GM12864 (cell line): ENCODE results near the gene COQ8A.

Experiments used
- DNase-seq: peaks from one replicate; pipeline ENCODE4 v3.0.0-alpha.2; 2011; ENCODE audit warnings: low read depth
- H3K4me3 ChIP-seq: 2 replicates; pipeline ENCODE4 v1.5.1; 2011; ENCODE audit warnings: mild to moderate bottlenecking, low read depth, low read length, control low read depth
- TF ChIP-seq, protein P1 (sequence below): IDR thresholded peaks from 2 replicates; pipeline ENCODE4 v1.5.1; 2011; ENCODE audit warnings: low read depth, mild to moderate bottlenecking, moderate library complexity, low read length, control low read depth, inconsistent platforms; ENCODE audit errors: missing control alignments

The COQ8A gene

DNA sequence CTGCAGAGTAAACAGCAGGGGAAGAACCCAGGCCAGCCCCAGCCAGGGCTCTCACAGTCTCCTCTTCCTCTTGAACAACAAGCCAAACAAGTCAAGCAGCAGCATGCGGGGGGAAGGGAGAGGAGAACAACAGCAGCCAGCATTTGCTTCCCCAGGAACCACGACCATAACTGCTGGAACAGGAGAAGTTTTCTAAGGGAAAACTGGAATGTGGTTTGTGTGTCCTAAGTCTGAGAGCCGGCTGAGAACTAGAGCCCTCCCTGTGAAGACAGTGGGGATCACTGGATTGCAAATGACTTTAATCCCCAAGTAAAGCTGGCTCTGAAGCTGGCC lies 48.2 kb downstream of the COQ8A start:
- no peak for DNase-seq
- H3K4me3 ChIP-seq: no peak overlapping the region

DNA sequence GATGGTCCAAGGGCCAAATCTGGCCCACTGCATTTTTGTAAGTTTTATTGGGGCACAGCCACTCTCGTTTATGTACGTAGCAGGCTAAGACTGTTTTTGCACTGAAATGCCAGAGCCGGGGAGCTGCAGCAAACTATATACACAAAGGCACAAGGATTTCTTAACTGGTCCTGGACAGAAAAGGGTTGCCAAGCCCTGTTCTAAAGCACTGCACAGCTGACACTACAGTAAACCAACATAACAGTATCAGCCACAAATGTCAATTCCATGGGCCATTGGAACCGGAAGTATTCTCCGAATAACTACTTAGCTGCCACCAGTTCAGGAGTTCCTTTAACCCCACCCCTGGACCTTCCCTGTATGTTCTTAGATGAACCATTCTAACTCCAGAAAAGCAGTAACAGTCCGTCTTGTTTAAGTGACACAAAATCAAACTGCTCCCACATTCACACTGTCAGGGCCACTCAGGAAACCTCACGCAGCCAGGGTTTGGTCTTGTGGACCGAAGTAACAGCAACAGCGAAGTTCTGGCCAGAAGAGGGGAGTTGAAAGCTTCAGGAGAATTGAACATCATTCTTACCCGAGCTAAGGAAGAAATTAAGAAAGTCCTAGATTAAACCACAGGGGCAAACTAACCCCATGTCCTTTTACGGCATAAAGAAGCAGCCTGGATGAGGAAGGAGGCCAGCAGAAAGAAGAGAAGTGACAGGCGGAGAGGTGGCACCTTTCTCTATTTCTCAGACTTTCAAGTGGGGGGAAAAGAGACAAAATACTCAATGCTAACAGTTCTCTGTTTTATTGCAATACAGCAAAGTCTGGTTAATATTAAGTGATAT lies 49.2 kb downstream of the COQ8A start:
- TF ChIP-seq, protein P1, sequence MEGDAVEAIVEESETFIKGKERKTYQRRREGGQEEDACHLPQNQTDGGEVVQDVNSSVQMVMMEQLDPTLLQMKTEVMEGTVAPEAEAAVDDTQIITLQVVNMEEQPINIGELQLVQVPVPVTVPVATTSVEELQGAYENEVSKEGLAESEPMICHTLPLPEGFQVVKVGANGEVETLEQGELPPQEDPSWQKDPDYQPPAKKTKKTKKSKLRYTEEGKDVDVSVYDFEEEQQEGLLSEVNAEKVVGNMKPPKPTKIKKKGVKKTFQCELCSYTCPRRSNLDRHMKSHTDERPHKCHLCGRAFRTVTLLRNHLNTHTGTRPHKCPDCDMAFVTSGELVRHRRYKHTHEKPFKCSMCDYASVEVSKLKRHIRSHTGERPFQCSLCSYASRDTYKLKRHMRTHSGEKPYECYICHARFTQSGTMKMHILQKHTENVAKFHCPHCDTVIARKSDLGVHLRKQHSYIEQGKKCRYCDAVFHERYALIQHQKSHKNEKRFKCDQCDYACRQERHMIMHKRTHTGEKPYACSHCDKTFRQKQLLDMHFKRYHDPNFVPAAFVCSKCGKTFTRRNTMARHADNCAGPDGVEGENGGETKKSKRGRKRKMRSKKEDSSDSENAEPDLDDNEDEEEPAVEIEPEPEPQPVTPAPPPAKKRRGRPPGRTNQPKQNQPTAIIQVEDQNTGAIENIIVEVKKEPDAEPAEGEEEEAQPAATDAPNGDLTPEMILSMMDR: no peak
- DNase-seq: no peak
- no peak overlapping the region for H3K4me3 ChIP-seq

More for the DNA sequence above, 48.2 kb downstream of the COQ8A start:
- TF ChIP-seq, protein P1: no peak

DNA sequence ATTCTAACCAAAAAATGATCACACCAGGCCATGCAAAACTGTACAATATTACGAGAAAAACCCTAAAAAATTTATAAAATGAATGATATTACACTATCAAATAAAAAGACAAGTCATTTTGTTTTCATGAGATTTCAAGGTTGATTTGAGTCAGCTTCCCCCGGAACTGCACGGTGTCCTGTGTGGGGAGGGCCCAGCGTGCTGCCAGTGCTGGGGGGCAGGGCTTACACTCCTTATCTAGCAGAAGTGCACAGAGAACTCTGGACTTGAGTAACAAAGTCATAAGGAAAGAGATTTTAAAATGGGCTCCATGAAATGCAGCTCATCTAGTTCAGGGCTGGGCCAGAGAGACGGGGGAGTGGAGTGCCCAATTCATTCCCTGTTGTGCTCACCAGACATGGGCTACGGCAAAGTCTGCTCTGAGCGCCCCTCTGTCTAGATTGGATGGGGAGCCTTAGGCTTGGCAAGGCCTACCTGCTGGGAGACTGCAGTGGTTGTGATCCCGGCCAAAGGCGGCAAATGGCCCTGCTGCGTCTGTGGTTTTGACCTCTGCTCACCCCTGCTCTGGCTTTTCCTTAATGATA lies 50.1 kb downstream of the COQ8A start:
- no peak for DNase-seq
- TF ChIP-seq, protein P1: no peak
- no peak overlapping the region for H3K4me3 ChIP-seq

DNA sequence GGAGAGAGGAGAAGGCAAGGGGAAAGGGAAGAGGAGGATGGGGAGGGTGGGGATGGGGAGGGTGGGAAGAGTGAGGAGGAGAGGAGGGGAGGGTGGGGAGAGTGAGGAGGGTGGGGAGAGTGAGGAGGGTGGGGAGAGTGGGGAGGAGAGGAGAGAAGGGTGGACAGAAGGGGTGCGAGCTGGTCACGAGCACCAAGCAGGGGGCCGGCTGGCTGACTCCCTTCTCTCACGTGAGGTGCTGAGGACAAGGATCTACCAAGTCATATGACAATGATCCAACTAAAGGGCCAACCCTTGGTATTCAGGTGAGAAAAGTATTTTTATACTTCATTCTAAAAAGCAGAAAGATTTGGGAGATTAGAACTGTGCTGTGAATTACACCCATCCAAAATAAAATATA lies 51.8 kb downstream of the COQ8A start:
- no peak for DNase-seq
- H3K4me3 ChIP-seq: no peak overlapping the region
- TF ChIP-seq, protein P1: no peak

DNA sequence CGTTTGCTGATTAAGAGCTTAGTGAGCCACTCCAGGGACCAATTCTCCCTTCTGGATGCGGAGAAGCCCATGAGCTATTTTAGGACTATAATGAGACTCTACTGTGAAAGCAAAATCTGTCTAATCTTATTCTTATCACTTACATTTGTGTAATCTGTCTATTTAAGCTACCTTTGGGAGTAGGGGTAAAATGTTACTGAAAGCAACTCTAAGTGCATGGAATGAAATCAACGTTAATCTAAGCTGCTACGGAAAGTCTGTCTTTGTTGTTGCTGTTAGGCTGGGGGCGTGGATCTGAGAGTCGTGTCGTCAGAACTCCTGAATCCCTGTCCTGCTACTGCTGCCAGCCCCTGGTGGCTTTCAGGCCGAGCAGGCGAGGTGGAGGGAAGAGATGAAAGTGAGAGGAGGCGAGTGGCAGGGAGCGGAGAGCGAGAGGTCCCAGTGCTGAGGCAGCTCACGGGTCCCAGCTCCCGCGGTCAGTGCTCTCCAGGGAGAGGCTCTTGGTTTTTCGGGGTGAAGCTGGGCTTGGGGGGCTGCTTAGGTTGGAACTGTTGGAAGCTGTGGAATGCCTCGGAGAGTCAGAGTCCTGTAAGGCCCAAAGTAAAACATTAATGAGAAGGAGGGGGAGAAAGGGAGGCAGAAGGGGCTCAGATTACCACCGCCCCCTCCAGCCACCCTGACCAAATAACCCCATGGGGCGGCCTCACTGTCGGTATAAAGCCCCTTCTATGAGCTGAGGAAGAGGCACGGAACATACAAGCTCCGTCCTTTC lies 53.9 kb downstream of the COQ8A start:
- TF ChIP-seq, protein P1: no peak
- no peak for DNase-seq
- H3K4me3 ChIP-seq: no peak overlapping the region

DNA sequence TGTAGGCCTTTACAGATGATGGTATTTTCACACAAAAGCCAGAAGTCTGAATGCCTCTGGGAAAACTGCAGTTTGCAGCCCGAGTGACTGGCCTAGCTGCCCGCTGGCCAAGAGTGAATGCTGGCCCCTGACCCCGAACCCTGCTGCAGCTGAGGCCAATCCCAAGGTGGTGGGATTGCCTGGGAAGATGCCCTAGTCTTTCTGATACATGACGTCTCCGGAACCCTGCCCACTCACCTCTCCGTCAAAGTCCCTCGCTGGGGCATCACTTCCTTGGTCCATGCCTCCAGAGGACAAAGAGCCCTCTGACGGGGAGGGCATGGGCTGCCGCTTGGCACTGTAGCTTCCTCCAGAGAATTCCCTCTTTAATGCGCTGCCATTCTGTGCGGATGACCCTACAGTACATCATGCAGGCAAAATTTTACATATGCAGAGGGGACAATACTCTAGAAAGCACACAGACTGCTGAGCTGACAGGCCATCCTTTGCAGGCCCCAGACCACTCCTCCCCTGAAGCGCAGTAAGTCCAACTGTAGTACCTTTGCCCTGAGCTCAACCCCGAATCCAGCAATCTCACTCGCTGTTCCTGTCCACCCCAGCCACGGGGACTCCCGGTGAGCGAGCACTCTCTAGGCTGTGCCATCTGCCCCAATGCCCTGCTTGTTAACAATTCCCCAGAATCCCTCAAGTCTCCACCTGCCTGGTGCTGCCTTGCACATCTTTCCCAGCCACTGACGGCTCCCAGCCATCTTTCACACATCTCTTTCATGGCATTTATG lies 54.7 kb downstream of the COQ8A start:
- no peak overlapping the region for H3K4me3 ChIP-seq
- no peak for DNase-seq
- TF ChIP-seq, protein P1: no peak
